Adrenal gland (tissue), 12 donors: ENCODE measurements around the gene SLC9A2. TPM values are rescaled to one million over a fixed set of nuclear protein-coding genes. Genes with fewer than 3 reads are reported as not detected.

ENCODE experiments used
- DNase-seq, 7 donors: peaks; one replicate each; pipeline ENCODE4 v3.0.0-alpha.2; 2019 to 2020
- H3K27ac ChIP-seq, 5 donors: fragments of 200-600 bp; sonication (generic) in 4 of 5; 1 replicate in 3 of 5; 2 replicates in 2 of 5; pipeline versions ENCODE4 v1.5.1 to v1.8.0; 2016 to 2020; ENCODE audit warnings: mild to moderate bottlenecking in 1 of 5
- H3K27me3 ChIP-seq: fragments of 200-600 bp; 2 replicates; pipeline ENCODE4 v1.8.0; 2021
- H3K36me3 ChIP-seq, 2 donors: fragments of 200-600 bp; replicated peaks in 1 of 2; 1 replicate in 1 of 2; 2 replicates in 1 of 2; pipeline versions ENCODE4 v1.5.1 to v1.8.0; 2018 to 2022
- H3K4me1 ChIP-seq, 2 donors: fragments of 200-600 bp; replicated peaks in 1 of 2; 1 replicate in 1 of 2; 2 replicates in 1 of 2; pipeline versions ENCODE4 v1.5.1 to v1.8.0; 2018 to 2021
- H3K4me3 ChIP-seq, 4 donors: fragments of 200-600 bp; sonication (generic) in 3 of 4; one replicate each; pipeline ENCODE4 v1.5.1; 2016 to 2018
- H3K9me3 ChIP-seq, 3 donors: fragments of 200-600 bp; sonication (generic) in 1 of 3; replicated peaks in 1 of 3; 1 replicate in 2 of 3; 2 replicates in 1 of 3; pipeline versions ENCODE4 v1.5.1 to v1.8.0; 2016 to 2021
- CTCF ChIP-seq, 6 experiments: fragments of 450-650 bp in 4 of 6; fragments of 200-600 bp in 2 of 6; sonication (generic) in 1 of 6; IDR thresholded peaks; 1 replicate in 5 of 6; 2 replicates in 1 of 6; pipeline versions ENCODE4 v1.5.1 to v1.8.0; 2016 to 2021; ENCODE audit warnings: antibody characterized with exemption in 6 of 6, mild to moderate bottlenecking in 2 of 6, moderate library complexity in 1 of 6
- POLR2A ChIP-seq, 2 donors: fragments of 450-650 bp; IDR thresholded peaks; one replicate each; pipeline ENCODE4 v1.6.1; 2017; ENCODE audit warnings: antibody characterized with exemption in 2 of 2, mild to moderate bottlenecking in 2 of 2, moderate library complexity in 1 of 2
- WGBS, 4 donors: extraction: QIAGEN DNeasy Blood & Tissue Kit in 2 of 4; methylation state at CpG; one replicate each; pipeline versions ENCODE4 v1.1.5 to v1.1.7; 2013 to 2017; 5-methylcytosine and 5-hydroxymethylcytosine counted together
- intact Hi-C, 2 donors: fragments of 100-400 bp; cut with DNase I; formaldehyde crosslinking; loops; one replicate each; pipeline versions ENCODE4 v1.14.1 to v1.15.0; 2022 to 2023
- polyA plus RNA-seq, 3 donors: library from polyadenylated mRNA; stranded (reverse); fragments of 200-250 nt in 2 of 3; fragments of 350-450 nt in 1 of 3; fragmentation: Illumina TruSeq in 1 of 3; extraction: RNeasy Lipid Tissue Mini Kit (QIAGEN cat#74804) in 1 of 3; gene quantifications; one replicate each; pipeline ENCODE4 v1.2.3, GENCODE V29; 2013 to 2014
- total RNA-seq, 9 donors: library from RNA; depleted of rRNA in 4 of 9; stranded (reverse); fragments of >200 nt in 4 of 9; fragments of 120-200 nt in 1 of 9; fragmentation: NEBNext Ultra II Directional in 1 of 9; extraction: Animal tissue kit (Norgen Biotek cat#: 25700) in 1 of 9; gene quantifications; one replicate each; pipeline versions ENCODE4 v1.1.0 to v1.2.4, GENCODE V29; 2013 to 2023
- donor health status: healthy with polysubstance abuse.
- donor health status: Bipolar disorder and iron deficiency.
- donor health status: DM: yes; HTN: yes; CAD: no.
- donor health status: DM: no; HTN: no; CAD: no.
- donor health status: DM: no; HTN: no; CAD: no.
- donor health status: DM: yes; HTN: yes; CAD: no.

SLC9A2 gene
- total and polyA plus RNA-seq, 12 donors: 0.03 to 2.1 (median 0.28) TPM; not detected in 2

- whole genome bisulfite sequencing, 4 donors: 77 to 80% (median 78%) methylated on average over 11 of the region's 11 CpGs
- Histone ChIP-seq H3K27ac (no peak overlapping the region), H3K4me1 (no peaks in the 10 kb centered on the region), H3K4me3 (no peak overlapping the region), H3K9me3 (no peaks in the 10 kb centered on the region), H3K27me3 (no peaks in the 10 kb centered on the region), H3K36me3 (no peaks in the 10 kb centered on the region)
- DNase-seq: no peak
- TF ChIP-seq CTCF (IDR thresholded peaks at IDR 0.05) (no peak), POLR2A (IDR thresholded peaks at IDR 0.05) (no peak)
- intact Hi-C loops: no loop called here
Observed at GRCh38 chr2:102686479-102687439, 67.4 kb downstream of the SLC9A2 start.

GRCh38 chr2:102690012-102690411, 70.7 kb downstream of the SLC9A2 start:
- 52 to 73% (median 56%) methylated on average over 5 of the region's 5 CpGs for WGBS, 4 donors
- no peak overlapping the region for H3K27ac ChIP-seq
- no peak for TF ChIP-seq POLR2A (IDR thresholded peaks at IDR 0.05)
- no peak for TF ChIP-seq CTCF (IDR thresholded peaks at IDR 0.05)
- no peaks in the 10 kb centered on the region for H3K4me1 ChIP-seq
- no peaks in the 10 kb centered on the region for H3K36me3 ChIP-seq
- no peak overlapping the region for H3K4me3 ChIP-seq
- no peaks in the 10 kb centered on the region for H3K27me3 ChIP-seq
- DNase-seq: no peak
- no peaks in the 10 kb centered on the region for H3K9me3 ChIP-seq
- intact Hi-C loops: no loop called here

GRCh38 chr2:102696463-102696862, 77.1 kb downstream of the SLC9A2 start:
- TF ChIP-seq CTCF (IDR thresholded peaks at IDR 0.05) (no peak), POLR2A (IDR thresholded peaks at IDR 0.05) (no peak)
- Histone ChIP-seq H3K27ac (no peak overlapping the region), H3K36me3 (no peaks in the 10 kb centered on the region), H3K4me1 (no peaks in the 10 kb centered on the region), H3K9me3 (no peaks in the 10 kb centered on the region), H3K4me3 (no peak overlapping the region), H3K27me3 (no peaks in the 10 kb centered on the region)
- no peak for DNase-seq
- 81 to 92% (median 86%) methylated on average over 2 of the region's 2 CpGs for WGBS, 4 donors
- intact Hi-C loops: no loop called here

GRCh38 chr2:102698369-102699111, 79.2 kb downstream of the SLC9A2 start:
- Histone ChIP-seq H3K27ac (no peak overlapping the region), H3K27me3 (no peaks in the 10 kb centered on the region), H3K9me3 (no peaks in the 10 kb centered on the region), H3K4me1 (no peaks in the 10 kb centered on the region), H3K4me3 (no peak overlapping the region), H3K36me3 (no peaks in the 10 kb centered on the region)
- WGBS, 4 donors: 82 to 90% (median 86%) methylated on average over 6 of the region's 6 CpGs
- no peak for TF ChIP-seq POLR2A (IDR thresholded peaks at IDR 0.05)
- no peak for TF ChIP-seq CTCF (IDR thresholded peaks at IDR 0.05)
- DNase-seq: peak in 3 of 7 donors; percentile 16 to 37 (median 23)
- intact Hi-C loops: no loop called here
